ENCODE data around the gene CFAP45.
A peak's percentile ranks its signal among the peaks of the same experiment; 100 is the strongest.

Gene CFAP45

GRCh38 chr1:159924025-159924790, 24.2 kb upstream of the CFAP45 start:
- DNase-seq (ENCODE audit: low spot score) (peak; percentile 93), FAIRE-seq (no peak)

- peak; percentile 83 for DNase-seq (ENCODE audit: low spot score)
Observed at GRCh38 chr1:159923203-159924024, 23.4 kb upstream of the CFAP45 start.

GRCh38 chr1:159922511-159923202, 22.7 kb upstream of the CFAP45 start:
- DNase-seq (ENCODE audit: low spot score) (no peak), FAIRE-seq (no peak)

More at GRCh38 chr1:159923203-159924024, 23.4 kb upstream of the CFAP45 start:
- no peak for FAIRE-seq

- no peak for DNase-seq (ENCODE audit: low spot score)
- no peak for FAIRE-seq
Observed at GRCh38 chr1:159921700-159922504, 21.9 kb upstream of the CFAP45 start.

- no peak for FAIRE-seq
- DNase-seq (ENCODE audit: low spot score) = no peak
Observed at GRCh38 chr1:159921251-159921650, 21.3 kb upstream of the CFAP45 start.

- FAIRE-seq (no peak), DNase-seq (ENCODE audit: low spot score) (no peak)
Observed at GRCh38 chr1:159920651-159921050, 20.7 kb upstream of the CFAP45 start.

GRCh38 chr1:159920202-159920601, 20.2 kb upstream of the CFAP45 start:
- DNase-seq (ENCODE audit: low spot score) (no peak), FAIRE-seq (no peak)

- no peak for FAIRE-seq
- no peak for DNase-seq (ENCODE audit: low spot score)
Observed at GRCh38 chr1:159919236-159919865, 19.4 kb upstream of the CFAP45 start.

GRCh38 chr1:159918352-159919200, 18.6 kb upstream of the CFAP45 start:
- no peak for DNase-seq (ENCODE audit: low spot score)

GRCh38 chr1:159917533-159918351, 17.8 kb upstream of the CFAP45 start:
- no peak for FAIRE-seq
- DNase-seq (ENCODE audit: low spot score) = no peak

More at GRCh38 chr1:159918352-159919200, 18.6 kb upstream of the CFAP45 start:
- FAIRE-seq = no peak

- peak; percentile 50 for DNase-seq (ENCODE audit: low spot score)
- FAIRE-seq = peak; percentile 17
Observed at GRCh38 chr1:159916242-159917051, 16.5 kb upstream of the CFAP45 start.

- no peak for DNase-seq (ENCODE audit: low spot score)
- no peak for FAIRE-seq
Observed at GRCh38 chr1:159915571-159916241, 15.7 kb upstream of the CFAP45 start.

- FAIRE-seq (no peak), DNase-seq (ENCODE audit: low spot score) (no peak)
Observed at GRCh38 chr1:159914252-159915018, 14.5 kb upstream of the CFAP45 start.

- DNase-seq (ENCODE audit: low spot score) = no peak
- no peak for FAIRE-seq
Observed at GRCh38 chr1:159913451-159914192, 13.7 kb upstream of the CFAP45 start.

- DNase-seq (ENCODE audit: low spot score) = no peak
- no peak for FAIRE-seq
Observed at GRCh38 chr1:159911326-159912070, 11.5 kb upstream of the CFAP45 start.

All from urothelium cell line (cell line).